ENCODE measurements around the gene SYT12.

DNA sequence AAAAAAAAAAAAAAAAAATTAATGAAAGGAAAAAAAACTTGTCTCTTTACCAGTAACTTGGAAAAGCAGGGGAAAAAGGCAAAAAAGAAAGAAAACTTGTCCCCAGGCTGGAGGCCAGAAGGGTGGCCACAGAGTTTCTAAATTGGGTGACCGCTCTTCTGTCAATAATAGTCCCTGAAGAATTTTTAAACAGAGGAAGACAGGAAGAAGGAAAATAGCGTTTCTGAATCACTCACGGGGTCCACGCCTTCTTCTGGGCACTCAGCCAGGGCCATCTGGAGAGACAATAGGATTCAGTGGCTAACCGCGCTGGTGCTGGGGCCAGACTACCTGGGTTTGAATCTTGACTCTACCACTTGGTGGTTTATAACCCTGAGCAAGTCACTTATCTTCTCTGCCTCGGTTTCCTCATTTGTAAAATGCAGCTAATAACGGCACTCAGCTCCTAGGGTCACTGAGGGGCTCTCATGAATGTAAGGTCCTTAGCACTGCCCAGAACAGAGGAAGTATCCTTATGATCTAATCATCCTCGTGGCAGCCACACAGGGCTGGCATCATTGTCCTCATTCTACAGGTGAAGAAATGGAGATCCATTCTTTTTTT, 40.9 kb upstream of the SYT12 start:
- TF ChIP-seq, protein P1, sequence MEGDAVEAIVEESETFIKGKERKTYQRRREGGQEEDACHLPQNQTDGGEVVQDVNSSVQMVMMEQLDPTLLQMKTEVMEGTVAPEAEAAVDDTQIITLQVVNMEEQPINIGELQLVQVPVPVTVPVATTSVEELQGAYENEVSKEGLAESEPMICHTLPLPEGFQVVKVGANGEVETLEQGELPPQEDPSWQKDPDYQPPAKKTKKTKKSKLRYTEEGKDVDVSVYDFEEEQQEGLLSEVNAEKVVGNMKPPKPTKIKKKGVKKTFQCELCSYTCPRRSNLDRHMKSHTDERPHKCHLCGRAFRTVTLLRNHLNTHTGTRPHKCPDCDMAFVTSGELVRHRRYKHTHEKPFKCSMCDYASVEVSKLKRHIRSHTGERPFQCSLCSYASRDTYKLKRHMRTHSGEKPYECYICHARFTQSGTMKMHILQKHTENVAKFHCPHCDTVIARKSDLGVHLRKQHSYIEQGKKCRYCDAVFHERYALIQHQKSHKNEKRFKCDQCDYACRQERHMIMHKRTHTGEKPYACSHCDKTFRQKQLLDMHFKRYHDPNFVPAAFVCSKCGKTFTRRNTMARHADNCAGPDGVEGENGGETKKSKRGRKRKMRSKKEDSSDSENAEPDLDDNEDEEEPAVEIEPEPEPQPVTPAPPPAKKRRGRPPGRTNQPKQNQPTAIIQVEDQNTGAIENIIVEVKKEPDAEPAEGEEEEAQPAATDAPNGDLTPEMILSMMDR (conservative IDR thresholded peaks at IDR 0.05; ENCODE audit: low read depth, low read length) = no peak
- TF ChIP-seq CEBPB (IDR thresholded peaks at IDR 0.05; ENCODE audit: low read depth, low read length) (no peak), RCOR1 (IDR thresholded peaks at IDR 0.05; ENCODE audit: insufficient replicate concordance, low read length) (no peak), MXI1 (IDR thresholded peaks at IDR 0.05; ENCODE audit: borderline replicate concordance, low read depth, low read length) (no peak), RAD21 (IDR thresholded peaks at IDR 0.05; ENCODE audit: low read length) (no peak), POLR2A (IDR thresholded peaks at IDR 0.05; ENCODE audit: low read depth, low read length) (no peak), MAFK (IDR thresholded peaks at IDR 0.05; ENCODE audit: low read depth, low read length) (no peak), MAZ (IDR thresholded peaks at IDR 0.05; ENCODE audit: borderline replicate concordance, low read depth, low read length) (no peak), FOS (IDR thresholded peaks at IDR 0.05; ENCODE audit: low read depth, low read length) (peak; percentile 36; the same call in 1 of the 2 replicates)
- TF ChIP-seq, protein P2, sequence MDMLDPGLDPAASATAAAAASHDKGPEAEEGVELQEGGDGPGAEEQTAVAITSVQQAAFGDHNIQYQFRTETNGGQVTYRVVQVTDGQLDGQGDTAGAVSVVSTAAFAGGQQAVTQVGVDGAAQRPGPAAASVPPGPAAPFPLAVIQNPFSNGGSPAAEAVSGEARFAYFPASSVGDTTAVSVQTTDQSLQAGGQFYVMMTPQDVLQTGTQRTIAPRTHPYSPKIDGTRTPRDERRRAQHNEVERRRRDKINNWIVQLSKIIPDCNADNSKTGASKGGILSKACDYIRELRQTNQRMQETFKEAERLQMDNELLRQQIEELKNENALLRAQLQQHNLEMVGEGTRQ (IDR thresholded peaks at IDR 0.05; ENCODE audit: low read depth, low read length) = no peak
